Stimulated activated CD4-positive, alpha-beta T cell treated with anti-CD3 and anti-CD28 coated beads, Interleukin-1b, Interleukin-23, amount 100 ng/mL, for 4 hours (primary cell): Measurements from ENCODE around the gene SCN4A.
A peak's percentile ranks its signal among the peaks of the same experiment; 100 is the strongest.

Experiments
- DNase-seq, 2 donors: peaks; one replicate each; pipeline ENCODE4 v3.0.0-alpha.2; 2020; ENCODE audit warnings: low read depth in 2 of 2

Gene SCN4A

GRCh38 chr17:63955232-63955631, 17.5 kb downstream of the SCN4A start:
- no peak for DNase-seq

DNA sequence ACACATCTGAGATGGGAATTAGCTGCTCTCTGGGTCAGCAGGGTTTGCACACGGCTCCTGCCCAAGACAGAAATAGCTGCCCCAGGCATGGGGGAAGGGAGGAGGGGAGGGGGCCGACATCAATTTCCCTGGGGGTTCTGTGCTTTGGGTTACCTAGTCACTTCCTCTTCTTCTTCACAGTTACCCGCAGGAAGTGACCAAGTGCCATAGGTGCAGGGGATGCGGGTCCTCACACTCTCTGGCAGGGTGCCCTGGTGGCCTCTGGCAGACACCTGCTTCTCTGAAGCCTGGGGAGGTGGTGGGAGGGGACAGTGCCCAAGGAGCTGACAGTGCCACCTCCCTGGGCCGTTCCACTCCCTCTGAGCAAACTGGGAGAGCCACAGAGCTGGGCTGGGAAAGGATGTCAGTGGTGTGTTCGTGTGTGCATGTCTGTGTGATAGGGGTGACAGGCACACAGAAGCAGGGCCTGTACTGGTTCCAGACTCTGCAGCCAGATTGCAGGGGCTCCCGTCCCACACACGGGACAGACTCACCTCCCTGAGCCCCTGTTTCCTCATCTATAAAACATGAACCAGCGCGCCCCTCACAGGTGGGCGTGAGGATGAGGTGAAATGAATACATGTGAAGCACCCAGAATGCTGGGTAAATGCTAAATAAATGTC, 18.2 kb downstream of the SCN4A start:
- no peak for DNase-seq

GRCh38 chr17:63950940-63951907, 21.5 kb downstream of the SCN4A start:
- DNase-seq: no peak

GRCh38 chr17:63949576-63950250, 23.0 kb downstream of the SCN4A start:
- no peak for DNase-seq

DNA sequence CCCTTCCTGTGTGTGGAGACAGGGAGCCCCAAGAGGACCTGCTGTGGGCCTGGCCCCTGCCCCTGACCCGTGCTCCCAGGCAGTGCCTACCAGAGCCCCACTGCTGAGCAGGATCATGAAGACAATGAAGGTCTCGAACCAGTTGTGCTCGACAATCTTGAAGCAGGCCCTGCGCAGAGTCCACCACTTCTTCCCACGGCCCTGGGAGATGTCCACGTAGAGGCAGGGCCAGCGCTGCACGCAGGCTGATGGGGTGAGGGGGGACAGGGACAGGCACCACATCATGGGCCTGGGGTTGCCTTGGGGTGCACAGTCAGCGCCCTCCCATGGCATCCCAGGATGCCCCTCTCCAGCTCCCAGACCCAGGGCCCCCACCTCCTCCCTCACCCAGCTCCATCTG, 24.2 kb downstream of the SCN4A start:
- no peak for DNase-seq

- DNase-seq: no peak
Measured at GRCh38 chr17:63947711-63948330, 24.9 kb downstream of the SCN4A start.

DNA sequence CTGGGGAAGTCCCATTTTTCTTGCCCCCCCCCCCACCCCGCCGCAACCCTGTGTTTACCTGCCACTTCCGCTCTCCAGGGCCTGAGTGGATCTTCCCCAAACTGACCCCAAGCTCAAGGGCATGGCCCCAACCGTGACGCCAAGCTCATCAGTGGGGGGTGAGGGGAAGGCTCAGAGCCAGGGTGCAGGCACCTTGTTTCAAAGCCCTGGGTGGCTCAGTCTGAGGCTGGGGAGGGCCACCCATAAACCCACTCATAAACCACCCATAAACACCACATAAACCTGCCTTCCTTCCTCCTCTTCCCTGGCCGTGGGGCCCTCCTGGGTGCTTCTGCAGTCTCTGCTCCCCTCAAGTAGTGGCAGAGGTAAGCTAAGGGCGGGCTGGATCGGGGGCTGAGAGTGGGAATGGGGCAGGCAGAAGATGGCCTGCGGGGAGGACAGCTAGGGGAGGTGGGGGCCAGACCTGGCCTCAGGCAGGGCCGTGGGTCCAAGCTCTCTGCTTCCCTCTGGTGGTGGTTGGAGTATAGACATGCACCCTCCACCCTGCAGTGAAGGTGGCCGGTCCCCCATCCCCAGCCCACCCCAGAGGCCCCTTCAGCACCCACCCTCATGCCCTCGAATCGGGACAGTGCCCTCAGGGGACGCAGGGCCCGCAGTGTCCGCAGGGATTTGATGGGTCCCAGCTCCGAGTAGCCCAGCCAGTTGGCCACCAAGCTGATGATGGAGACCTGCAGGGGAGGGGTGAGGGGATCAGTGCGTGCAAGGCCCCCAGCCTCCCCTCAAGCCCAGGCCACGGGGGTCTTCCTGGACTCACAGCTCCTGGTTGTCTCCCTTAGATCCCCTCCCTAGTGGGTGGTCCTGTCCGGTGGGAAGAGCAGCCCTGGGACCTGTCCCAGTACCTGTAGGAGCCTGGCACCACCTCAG, 26.0 kb downstream of the SCN4A start:
- DNase-seq: peak; percentile 45 to 56

DNA sequence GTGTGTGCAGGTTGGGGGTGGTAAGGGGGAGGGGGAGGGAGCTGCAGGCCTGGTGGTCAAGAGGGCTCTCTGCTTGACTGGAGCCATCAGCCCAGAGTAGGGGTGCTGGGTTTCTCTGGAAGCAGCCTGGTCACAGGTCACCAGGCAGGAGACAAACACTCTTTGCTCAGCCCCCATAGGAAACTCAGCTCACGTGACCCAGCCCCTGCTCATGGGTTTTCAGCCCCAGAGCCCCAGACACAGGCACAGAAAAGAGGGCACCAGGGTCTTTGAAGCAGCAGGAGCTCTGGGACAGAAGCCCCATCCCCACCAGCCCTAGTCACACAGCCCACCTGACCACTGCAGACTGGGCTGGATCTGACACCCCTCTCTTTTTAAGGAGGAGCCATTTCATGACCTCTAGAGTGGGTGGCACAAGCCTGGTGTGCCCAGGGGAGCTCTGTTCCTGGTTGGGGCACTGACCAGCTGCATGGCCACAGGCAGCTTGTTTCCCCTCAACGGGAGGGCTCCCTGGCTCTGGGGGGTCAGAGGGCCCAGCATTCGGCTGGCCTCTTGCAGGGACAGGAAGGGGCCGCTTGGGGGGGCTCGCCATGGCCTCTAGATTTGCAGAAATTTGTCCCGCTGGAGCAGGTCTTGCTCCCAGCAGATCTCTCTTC, 26.8 kb downstream of the SCN4A start:
- no peak for DNase-seq

DNA sequence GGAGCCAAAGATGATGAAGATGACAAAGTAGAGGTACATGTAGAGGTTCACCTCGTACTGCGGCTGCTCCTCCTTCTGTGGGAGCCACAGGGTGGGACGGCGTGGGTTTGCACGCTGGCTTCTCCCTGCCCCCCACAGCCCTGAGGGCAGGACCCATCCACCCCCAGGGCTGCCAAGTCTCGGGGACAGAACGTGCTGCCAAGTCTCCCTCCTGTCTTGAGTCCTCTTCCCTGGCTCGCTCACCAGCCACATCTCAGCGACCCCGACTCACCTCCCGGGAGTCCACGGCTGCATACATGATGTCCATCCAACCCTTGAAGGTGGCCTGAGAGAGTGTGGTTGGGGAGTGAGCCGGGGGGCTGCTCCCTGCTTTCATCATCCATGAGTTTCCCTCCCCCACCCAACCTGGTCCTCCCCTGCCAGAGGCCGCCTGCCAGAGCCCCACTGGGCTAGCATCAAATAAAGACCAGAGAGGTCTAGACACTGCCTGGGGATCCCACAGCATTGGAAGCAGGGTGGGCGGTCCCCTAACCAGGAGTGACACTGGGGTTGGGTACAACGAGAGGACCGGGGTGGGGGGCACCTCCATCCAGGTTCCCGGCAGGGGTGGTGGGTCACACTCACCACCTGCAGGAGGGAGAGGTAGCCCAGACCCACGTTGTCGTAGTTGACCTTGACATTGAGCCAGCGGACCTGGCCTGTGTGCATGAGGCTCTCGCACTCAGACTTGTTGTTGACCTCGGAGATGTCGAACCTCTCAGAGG, 27.8 kb downstream of the SCN4A start:
- DNase-seq: no peak

DNA sequence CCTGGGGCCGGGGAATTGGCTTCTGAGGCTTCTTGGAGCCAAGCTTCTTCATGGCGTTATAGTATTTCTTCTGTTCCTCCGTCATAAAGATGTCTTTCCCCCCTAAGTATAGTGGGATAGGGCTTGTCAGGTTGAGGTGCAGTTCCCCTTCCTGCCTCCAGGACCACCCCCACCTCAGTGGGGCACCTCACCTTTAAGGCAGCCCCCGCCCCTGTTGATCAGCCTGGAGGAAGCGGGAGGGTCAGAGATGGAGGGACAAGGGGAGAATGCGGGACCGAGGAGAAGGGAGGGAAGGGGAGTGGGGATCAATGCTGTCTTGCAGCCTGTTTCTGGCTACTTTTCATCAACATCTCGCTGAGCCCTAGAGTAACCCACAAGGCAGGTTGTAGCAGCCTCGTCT, 29.0 kb downstream of the SCN4A start:
- no peak for DNase-seq

DNA sequence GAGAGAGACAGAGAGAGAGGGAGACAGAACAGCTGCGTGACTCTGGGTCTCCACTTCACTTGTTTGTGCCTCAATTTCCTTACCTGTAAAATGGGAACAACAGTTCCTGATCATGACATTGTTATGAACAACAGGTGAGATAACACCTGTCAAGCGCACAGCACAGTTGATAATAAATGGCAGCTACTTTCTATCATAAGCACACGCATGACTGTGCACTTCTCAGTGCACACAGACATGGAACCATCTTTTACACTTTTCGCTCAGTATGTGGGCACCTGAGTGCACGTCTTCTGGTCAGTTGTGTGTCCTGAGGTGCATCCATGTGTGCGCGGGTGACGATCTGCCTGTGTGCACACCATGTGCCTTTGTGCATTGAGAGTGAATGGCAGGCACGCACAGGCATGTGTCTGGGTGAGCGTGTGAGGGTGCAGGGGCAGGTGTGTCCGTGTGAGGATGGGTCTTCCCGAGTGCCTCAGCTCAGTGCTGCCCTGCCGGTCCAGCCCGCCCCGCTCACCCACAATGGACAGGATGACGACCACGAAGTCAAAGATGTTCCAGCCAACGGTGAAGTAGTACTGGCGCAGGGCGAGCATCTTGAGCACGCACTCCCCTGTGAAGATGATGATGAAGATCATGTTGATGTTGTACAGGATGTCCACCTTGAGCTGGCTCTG, 30.3 kb downstream of the SCN4A start:
- DNase-seq: no peak

DNA sequence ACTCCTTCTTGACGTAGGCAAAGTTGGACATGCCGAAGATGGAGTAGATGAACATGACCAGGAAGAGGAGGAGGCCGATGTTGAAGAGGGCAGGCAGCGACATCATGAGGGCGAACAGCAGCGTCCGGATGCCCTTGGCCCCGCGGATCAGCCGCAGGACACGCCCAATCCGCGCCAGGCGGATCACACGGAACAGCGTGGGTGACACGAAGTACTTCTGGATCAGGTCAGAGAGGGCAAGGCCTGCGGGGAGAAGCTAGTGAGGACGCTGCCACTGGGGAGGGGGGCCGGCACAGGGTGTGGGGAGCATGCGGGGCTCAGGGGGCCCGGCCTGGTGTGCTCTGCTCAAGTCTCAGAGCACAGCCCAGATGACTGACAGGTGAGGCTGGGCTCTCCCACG, 31.0 kb downstream of the SCN4A start:
- no peak for DNase-seq

- DNase-seq: no peak
Measured at GRCh38 chr17:63941162-63941561, 31.6 kb downstream of the SCN4A start.

DNA sequence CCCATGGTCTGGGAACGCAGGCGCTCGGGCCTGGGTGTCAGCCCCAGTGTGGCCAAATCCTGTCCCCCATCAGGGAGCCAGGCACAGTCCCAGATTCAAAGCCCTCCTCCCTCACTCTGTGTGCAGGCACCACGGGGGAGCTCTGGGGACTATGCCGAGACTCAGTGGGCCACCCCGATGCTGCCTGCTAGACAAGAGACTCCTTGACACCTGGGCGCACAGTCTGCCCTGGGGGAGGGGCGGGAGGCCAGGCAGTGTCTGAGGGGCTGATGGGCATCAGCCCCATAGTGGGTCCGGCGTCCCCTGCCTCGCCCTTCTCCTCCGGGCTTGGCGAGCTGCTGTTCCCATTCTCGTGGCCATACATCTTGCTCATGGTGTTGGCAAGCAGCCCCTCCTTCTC, 32.1 kb downstream of the SCN4A start:
- DNase-seq: no peak

GRCh38 chr17:63939884-63940283, 32.8 kb downstream of the SCN4A start:
- DNase-seq: no peak

GRCh38 chr17:63939401-63939800, 33.3 kb downstream of the SCN4A start:
- DNase-seq: no peak

GRCh38 chr17:63937920-63938319, 34.8 kb downstream of the SCN4A start:
- DNase-seq: no peak

GRCh38 chr17:63937319-63937718, 35.4 kb downstream of the SCN4A start:
- DNase-seq: no peak
